CD14-positive monocyte (primary cell): ENCODE results near the gene LPAR5. TPM values are rescaled to one million over a fixed set of nuclear protein-coding genes. Genes with fewer than 3 reads are reported as not detected.

Source experiments
- DNase-seq, 3 donors: peaks; one replicate each; pipeline ENCODE4 v3.0.0-alpha.2; 2011 to 2022
- H2AFZ ChIP-seq: 2 replicates; pipeline ENCODE4 v1.6.0; 2012; ENCODE audit warnings: mild to moderate bottlenecking, low read depth, low read length, inconsistent platforms; ENCODE audit not compliant: insufficient read depth, poor library complexity, severe bottlenecking
- H3K27ac ChIP-seq, 2 donors: 1 replicate in 1 of 2; 2 replicates in 1 of 2; pipeline ENCODE4 v1.5.1; 2012 to 2013; ENCODE audit warnings: low read length in 2 of 2, control low read depth in 1 of 2, inconsistent platforms in 1 of 2, low read depth in 1 of 2, mild to moderate bottlenecking in 1 of 2
- H3K27me3 ChIP-seq, 2 donors: one replicate each; pipeline versions ENCODE4 v1.6.0 to v1.6.1; 2011 to 2013; ENCODE audit warnings: low read length in 2 of 2; ENCODE audit not compliant: control insufficient read depth in 2 of 2, insufficient read depth in 2 of 2
- H3K36me3 ChIP-seq, 2 donors: replicated peaks in 1 of 2; 1 replicate in 1 of 2; 2 replicates in 1 of 2; pipeline versions ENCODE4 v1.5.1 to v1.6.1; 2012 to 2013; ENCODE audit warnings: low read length in 2 of 2, control low read depth in 1 of 2, inconsistent platforms in 1 of 2, mild to moderate bottlenecking in 1 of 2; ENCODE audit not compliant: insufficient read depth in 2 of 2, control insufficient read depth in 1 of 2
- H3K4me1 ChIP-seq, 2 donors: 1 replicate in 1 of 2; 2 replicates in 1 of 2; pipeline versions ENCODE4 v1.5.1 to v1.6.1; 2012 to 2013; ENCODE audit warnings: low read length in 2 of 2, control low read depth in 1 of 2, inconsistent platforms in 1 of 2, mild to moderate bottlenecking in 1 of 2, moderate library complexity in 1 of 2; ENCODE audit not compliant: insufficient read depth in 2 of 2, control insufficient read depth in 1 of 2
- H3K4me2 ChIP-seq: replicated peaks from 2 replicates; pipeline ENCODE3; 2012; ENCODE audit warnings: low read length, moderate library complexity, mild to moderate bottlenecking; ENCODE audit not compliant: poor library complexity, severe bottlenecking; ENCODE audit errors: extremely low read depth
- H3K4me3 ChIP-seq, 3 experiments: fragments of 200-600 bp in 1 of 3; sonication (generic) in 1 of 3; replicated peaks in 1 of 3; 1 replicate in 2 of 3; 2 replicates in 1 of 3; pipeline ENCODE4 v1.5.1; 2011 to 2013; ENCODE audit warnings: low read length in 3 of 3, mild to moderate bottlenecking in 3 of 3, control low read depth in 2 of 3, low read depth in 2 of 3, inconsistent platforms in 1 of 3, moderate library complexity in 1 of 3
- H3K79me2 ChIP-seq: 2 replicates; pipeline ENCODE4 v1.6.0; 2012; ENCODE audit warnings: mild to moderate bottlenecking, control low read depth, inconsistent platforms, low read length, moderate library complexity; ENCODE audit not compliant: insufficient read depth
- H3K9ac ChIP-seq: 2 replicates; pipeline ENCODE4 v1.6.0; 2017; ENCODE audit warnings: low read length, mild to moderate bottlenecking; ENCODE audit not compliant: insufficient read depth, poor library complexity, severe bottlenecking
- H3K9me3 ChIP-seq, 2 donors: replicated peaks in 1 of 2; 1 replicate in 1 of 2; 2 replicates in 1 of 2; pipeline versions ENCODE4 v1.5.1 to v1.6.1; 2012 to 2013; ENCODE audit warnings: low read length in 2 of 2, control low read depth in 1 of 2; ENCODE audit not compliant: control insufficient read depth in 1 of 2, insufficient read depth in 1 of 2
- H4K20me1 ChIP-seq: 2 replicates; pipeline ENCODE4 v1.6.0; 2012; ENCODE audit warnings: mild to moderate bottlenecking, low read length, control low read depth, moderate library complexity; ENCODE audit not compliant: insufficient read depth
- H3K27ac Mint-ChIP-seq, 7 donors: one replicate each; pipeline ENCODE4 v1.8.0; 2020; ENCODE audit warnings: mild to moderate bottlenecking in 7 of 7, mixed read lengths in 7 of 7, moderate library complexity in 6 of 7, inconsistent platforms in 2 of 7
- H3K27me3 Mint-ChIP-seq, 3 donors: one replicate each; pipeline ENCODE4 v1.8.0; 2021 to 2022; ENCODE audit warnings: low read depth in 3 of 3, mild to moderate bottlenecking in 3 of 3, mixed read lengths in 3 of 3, moderate library complexity in 3 of 3, inconsistent platforms in 1 of 3
- H3K36me3 Mint-ChIP-seq, 2 donors: one replicate each; pipeline ENCODE4 v1.8.0; 2020; ENCODE audit warnings: mixed read lengths in 2 of 2, inconsistent platforms in 1 of 2, mild to moderate bottlenecking in 1 of 2
- H3K4me1 Mint-ChIP-seq: one replicate; pipeline ENCODE4 v1.8.0; 2020; ENCODE audit warnings: mild to moderate bottlenecking, mixed read lengths
- H3K4me3 Mint-ChIP-seq, 2 donors: one replicate each; pipeline ENCODE4 v1.8.0; 2020; ENCODE audit warnings: mild to moderate bottlenecking in 2 of 2, mixed read lengths in 2 of 2, moderate library complexity in 1 of 2
- H3K9me3 Mint-ChIP-seq, 7 donors: one replicate each; pipeline ENCODE4 v1.8.0; 2020 to 2022; ENCODE audit warnings: mixed read lengths in 7 of 7, mild to moderate bottlenecking in 6 of 7, moderate library complexity in 6 of 7, inconsistent platforms in 2 of 7
- CTCF ChIP-seq: fragments of 200-600 bp; IDR thresholded peaks from one replicate; pipeline ENCODE4 v1.8.0; 2022; ENCODE audit warnings: antibody characterized with exemption, mild to moderate bottlenecking
- WGBS: methylation state at CpG from one replicate; pipeline ENCODE4 v1.1.5; 2013; ENCODE audit warnings: missing lambda C conversion rate; ENCODE audit not compliant: insufficient coverage; 5-methylcytosine and 5-hydroxymethylcytosine counted together
- intact Hi-C, 2 donors: fragments of 100-400 bp; cut with micrococcal nuclease; formaldehyde crosslinking; loops; one replicate each; pipeline versions ENCODE4 v1.15.0 to v1.15.1; 2023
- polyA plus RNA-seq, 3 donors: library from polyadenylated mRNA; depleted of rRNA in 1 of 3; unstranded in 2 of 3; stranded (reverse) in 1 of 3; fragments of 300-500 nt in 2 of 3; fragments of >200 nt in 1 of 3; fragmentation: Illumina TruSeq in 2 of 3; gene quantifications; 1 replicate in 2 of 3; 2 replicates in 1 of 3; pipeline ENCODE4 v1.2.3, GENCODE V29; 2012 to 2021

LPAR5 gene
- polyA plus RNA-seq, 3 donors = 0.11 to 0.18 (median 0.14) TPM

- TF ChIP-seq CTCF = no peak
- no peaks in the 10 kb centered on the region for H4K20me1 ChIP-seq
- Mint-ChIP-seq H3K36me3 (peaks cover 31 to 40% of the 10 kb centered on the region in 2 donors), H3K4me1 (peaks cover 34% of the 10 kb centered on the region), H3K9me3 (no peaks in the 10 kb centered on the region), H3K27ac (peak within 1 kb of the TSS; percentile 89 to 100 (median 98)), H3K4me3 (peak within 1 kb of the TSS; percentile 88 to 100), H3K27me3 (peaks cover 0 to 1% (median 0%) of the 10 kb centered on the region in 3 donors)
- H3K36me3 ChIP-seq = peaks cover 18 to 33% of the 10 kb centered on the region in 2 donors
- peak within 1 kb of the TSS; percentile 34 to 93 for H3K27ac ChIP-seq
- peaks cover 17 to 37% of the 10 kb centered on the region in 2 donors for H3K4me1 ChIP-seq
- peak within 1 kb of the TSS; percentile 76 for H3K4me2 ChIP-seq
- no peaks in the 10 kb centered on the region for H3K27me3 ChIP-seq
- peak; percentile 99 to 100 (median 100) for DNase-seq
- H3K9ac ChIP-seq = peak within 1 kb of the TSS; percentile 75
- H2AFZ ChIP-seq = peak within 1 kb of the TSS; percentile 92
- H3K9me3 ChIP-seq = no peaks in the 10 kb centered on the region
- intact Hi-C loops = loop anchor here (1.0 to 10.0 kb wide), 5 partner anchors 26 to 307 kb away; partner anchors contain the start of genes COPS7A (in 2 of the 2), ZNF384 (in 2 of the 2), CDCA3 (in 1 of the 2) and EMG1 (in 1 of the 2)
- H3K79me2 ChIP-seq = peaks cover 37% of the 10 kb centered on the region
- WGBS = under 1% methylated on average over 32 of the region's 37 CpGs
- H3K4me3 ChIP-seq = peak within 1 kb of the TSS; percentile 80 to 97 (median 88)
These were observed 27.4 kb upstream of the LPAR5 start, which contains the start of gene ING4 for GRCh38 chr12:6662906-6663742. TSS of gene ING4 (minus strand) at chr12:6663119. CDS start at chr12:6663101, 18 bp downstream.

DNA sequence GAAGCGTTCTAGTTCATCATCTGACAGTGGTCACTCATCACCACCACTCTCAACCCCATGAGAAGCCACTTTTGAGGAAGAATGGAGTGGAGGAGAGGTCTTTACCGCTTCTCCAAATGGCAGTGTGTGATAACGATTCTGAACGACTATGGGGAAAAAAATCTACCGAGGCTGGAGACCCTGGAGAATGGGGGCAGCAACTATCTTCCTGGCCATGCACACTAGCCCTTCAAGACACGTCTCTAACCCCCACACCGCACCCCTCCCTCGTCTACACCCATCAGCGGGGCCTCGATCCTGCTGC, 26.8 kb upstream of the LPAR5 start:
- H3K27ac ChIP-seq = peak overlapping the region; percentile 34 to 93
- Mint-ChIP-seq H3K4me1 (peaks cover 34% of the 10 kb centered on the region), H3K27ac (peak overlapping the region; percentile 89 to 100 (median 98)), H3K36me3 (peaks cover 26 to 39% of the 10 kb centered on the region in 2 donors), H3K27me3 (peaks cover 0 to 1% (median 0%) of the 10 kb centered on the region in 3 donors), H3K9me3 (no peaks in the 10 kb centered on the region), H3K4me3 (peak overlapping the region; percentile 88 to 100)
- 0% methylated on average over 5 of the region's 10 CpGs for WGBS
- intact Hi-C loops = loop anchor here (2.0 to 10.0 kb wide), 3 partner anchors 62 to 188 kb away; partner anchors contain the start of genes COPS7A (in 2 of the 2) and CDCA3 (in 1 of the 2)
- no peaks in the 10 kb centered on the region for H3K9me3 ChIP-seq
- no peaks in the 10 kb centered on the region for H3K27me3 ChIP-seq
- no peak for TF ChIP-seq CTCF
- H3K9ac ChIP-seq = peak overlapping the region; percentile 75
- peak overlapping the region; percentile 76 for H3K4me2 ChIP-seq
- peaks cover 37% of the 10 kb centered on the region for H3K79me2 ChIP-seq
- H3K36me3 ChIP-seq = peaks cover 12 to 30% of the 10 kb centered on the region in 2 donors
- H2AFZ ChIP-seq = peak overlapping the region; percentile 92
- no peaks in the 10 kb centered on the region for H4K20me1 ChIP-seq
- no peak for DNase-seq
- H3K4me3 ChIP-seq = peak overlapping the region; percentile 80 to 97 (median 88)
- H3K4me1 ChIP-seq = peaks cover 17 to 37% of the 10 kb centered on the region in 2 donors
